ENCODE data around the gene HAUS7. TPM values are rescaled to one million over a fixed set of nuclear protein-coding genes. Genes with fewer than 3 reads are reported as not detected.

The HAUS7 gene
- 62.7 and 68.2 TPM in 2 replicates for total RNA-seq

- Mint-ChIP-seq H3K4me3 (peak within 1 kb of the TSS; percentile 85), H3K27me3 (ENCODE audit: insufficient read depth) (peaks cover 2% of the 10 kb centered on the region), H3K27ac (peak within 1 kb of the TSS; percentile 80), H3K4me1 (ENCODE audit: low read depth) (no peaks in the 10 kb centered on the region), H3K9me3 (no peaks in the 10 kb centered on the region), H3K36me3 (ENCODE audit: low read depth) (peaks cover 6% of the 10 kb centered on the region)
- intact Hi-C loops (cut with micrococcal nuclease), result loop anchor here (1.0 to 2.0 kb wide), 6 partner anchors 37 to 529 kb away; partner anchors contain the start of genes CCNQ, ZFP92 and ZNF275
- DNase-seq (ENCODE audit: low spot score), result peak; percentile 81
Observed at GRCh38 chrX:153470411-153471363, at the start of gene HAUS7. HAUS7 (minus strand) TSS chrX:153470576; CDS start chrX:153470557, 19 bp downstream.

- Mint-ChIP-seq H3K4me3 (no peak overlapping the region), H3K36me3 (ENCODE audit: low read depth) (no peaks in the 10 kb centered on the region), H3K27ac (no peak overlapping the region), H3K27me3 (ENCODE audit: insufficient read depth) (peaks cover 5% of the 10 kb centered on the region), H3K9me3 (no peaks in the 10 kb centered on the region), H3K4me1 (ENCODE audit: low read depth) (no peaks in the 10 kb centered on the region)
- intact Hi-C loops (cut with micrococcal nuclease), result no loop called here
- DNase-seq (ENCODE audit: low spot score), result no peak
Observed at GRCh38 chrX:153519569-153520286, 49.4 kb upstream of the HAUS7 start.

GRCh38 chrX:153517946-153518834 lies 47.8 kb upstream of the HAUS7 start:
- Mint-ChIP-seq H3K36me3 (ENCODE audit: low read depth) (no peaks in the 10 kb centered on the region), H3K4me1 (ENCODE audit: low read depth) (no peaks in the 10 kb centered on the region), H3K9me3 (no peaks in the 10 kb centered on the region), H3K4me3 (no peak overlapping the region), H3K27ac (no peak overlapping the region), H3K27me3 (ENCODE audit: insufficient read depth) (peaks cover 5% of the 10 kb centered on the region)
- intact Hi-C loops (cut with micrococcal nuclease), result loop anchor here (2.0 kb wide), 1 partner anchor 57 kb away; no protein-coding TSS in a partner anchor
- DNase-seq (ENCODE audit: low spot score), result no peak

- intact Hi-C loops (cut with micrococcal nuclease), result loop anchor here (2.0 kb wide), 1 partner anchor 57 kb away; no protein-coding TSS in a partner anchor
- Mint-ChIP-seq H3K27me3 (ENCODE audit: insufficient read depth) (peaks cover 5% of the 10 kb centered on the region), H3K27ac (no peak within 1 kb of the TSS), H3K36me3 (ENCODE audit: low read depth) (no peaks in the 10 kb centered on the region), H3K4me3 (no peak within 1 kb of the TSS), H3K9me3 (no peaks in the 10 kb centered on the region), H3K4me1 (ENCODE audit: low read depth) (no peaks in the 10 kb centered on the region)
- no peak for DNase-seq (ENCODE audit: low spot score)
Observed at GRCh38 chrX:153517423-153517822, 47.0 kb upstream of the HAUS7 start, which contains the start of gene ATP2B3. ATP2B3 (plus strand) TSS chrX:153517642; CDS start chrX:153536248, 18,606 bp downstream.

GRCh38 chrX:153516073-153516472 lies 45.7 kb upstream of the HAUS7 start:
- Mint-ChIP-seq H3K9me3 (no peaks in the 10 kb centered on the region), H3K36me3 (ENCODE audit: low read depth) (no peaks in the 10 kb centered on the region), H3K4me1 (ENCODE audit: low read depth) (no peaks in the 10 kb centered on the region), H3K27me3 (ENCODE audit: insufficient read depth) (peaks cover 4% of the 10 kb centered on the region), H3K4me3 (no peak overlapping the region), H3K27ac (no peak overlapping the region)
- intact Hi-C loops (cut with micrococcal nuclease), result loop anchor here (2.0 kb wide), 1 partner anchor 55 kb away; no protein-coding TSS in a partner anchor
- DNase-seq (ENCODE audit: low spot score), result no peak

GRCh38 chrX:153515435-153515834 lies 45.1 kb upstream of the HAUS7 start:
- Mint-ChIP-seq H3K4me3 (no peak overlapping the region), H3K27ac (no peak overlapping the region), H3K9me3 (no peaks in the 10 kb centered on the region), H3K27me3 (ENCODE audit: insufficient read depth) (peaks cover 4% of the 10 kb centered on the region), H3K36me3 (ENCODE audit: low read depth) (no peaks in the 10 kb centered on the region), H3K4me1 (ENCODE audit: low read depth) (no peaks in the 10 kb centered on the region)
- intact Hi-C loops (cut with micrococcal nuclease), result no loop called here
- no peak for DNase-seq (ENCODE audit: low spot score)

GRCh38 chrX:153514259-153514658 lies 43.9 kb upstream of the HAUS7 start:
- no peaks in the 10 kb centered on the region for H3K36me3 Mint-ChIP-seq (ENCODE audit: low read depth)
- no peaks in the 10 kb centered on the region for H3K4me1 Mint-ChIP-seq (ENCODE audit: low read depth)
- H3K27me3 Mint-ChIP-seq (ENCODE audit: insufficient read depth), result peaks cover 4% of the 10 kb centered on the region
- intact Hi-C loops (cut with micrococcal nuclease), result no loop called here
- no peaks in the 10 kb centered on the region for H3K9me3 Mint-ChIP-seq
- no peak overlapping the region for H3K27ac Mint-ChIP-seq
- no peak overlapping the region for H3K4me3 Mint-ChIP-seq
- DNase-seq (ENCODE audit: low spot score), result no peak

GRCh38 chrX:153513265-153513664 lies 42.9 kb upstream of the HAUS7 start:
- peaks cover 4% of the 10 kb centered on the region for H3K27me3 Mint-ChIP-seq (ENCODE audit: insufficient read depth)
- H3K9me3 Mint-ChIP-seq, result no peaks in the 10 kb centered on the region
- no peaks in the 10 kb centered on the region for H3K36me3 Mint-ChIP-seq (ENCODE audit: low read depth)
- no peak overlapping the region for H3K4me3 Mint-ChIP-seq
- intact Hi-C loops (cut with micrococcal nuclease), result no loop called here
- H3K27ac Mint-ChIP-seq, result no peak overlapping the region
- DNase-seq (ENCODE audit: low spot score), result no peak
- no peaks in the 10 kb centered on the region for H3K4me1 Mint-ChIP-seq (ENCODE audit: low read depth)

GRCh38 chrX:153512501-153512893 lies 42.1 kb upstream of the HAUS7 start:
- Mint-ChIP-seq H3K4me1 (ENCODE audit: low read depth) (no peaks in the 10 kb centered on the region), H3K27me3 (ENCODE audit: insufficient read depth) (peaks cover 4% of the 10 kb centered on the region), H3K9me3 (no peaks in the 10 kb centered on the region), H3K36me3 (ENCODE audit: low read depth) (no peaks in the 10 kb centered on the region), H3K4me3 (no peak overlapping the region), H3K27ac (no peak overlapping the region)
- DNase-seq (ENCODE audit: low spot score), result no peak
- intact Hi-C loops (cut with micrococcal nuclease), result no loop called here

- Mint-ChIP-seq H3K27ac (no peak overlapping the region), H3K27me3 (ENCODE audit: insufficient read depth) (peaks cover 4% of the 10 kb centered on the region), H3K9me3 (no peaks in the 10 kb centered on the region), H3K4me3 (no peak overlapping the region), H3K4me1 (ENCODE audit: low read depth) (no peaks in the 10 kb centered on the region), H3K36me3 (ENCODE audit: low read depth) (no peaks in the 10 kb centered on the region)
- DNase-seq (ENCODE audit: low spot score), result no peak
- intact Hi-C loops (cut with micrococcal nuclease), result no loop called here
Observed at GRCh38 chrX:153511784-153512500, 41.6 kb upstream of the HAUS7 start.

- Mint-ChIP-seq H3K27me3 (ENCODE audit: insufficient read depth) (no peaks in the 10 kb centered on the region), H3K27ac (no peak overlapping the region), H3K4me1 (ENCODE audit: low read depth) (no peaks in the 10 kb centered on the region), H3K9me3 (no peaks in the 10 kb centered on the region), H3K4me3 (no peak overlapping the region), H3K36me3 (ENCODE audit: low read depth) (no peaks in the 10 kb centered on the region)
- no peak for DNase-seq (ENCODE audit: low spot score)
- intact Hi-C loops (cut with micrococcal nuclease), result no loop called here
Observed at GRCh38 chrX:153510383-153510782, 40.0 kb upstream of the HAUS7 start.

GRCh38 chrX:153509592-153509991 lies 39.2 kb upstream of the HAUS7 start:
- DNase-seq (ENCODE audit: low spot score), result no peak
- no peaks in the 10 kb centered on the region for H3K36me3 Mint-ChIP-seq (ENCODE audit: low read depth)
- no peak overlapping the region for H3K27ac Mint-ChIP-seq
- no peak overlapping the region for H3K4me3 Mint-ChIP-seq
- no peaks in the 10 kb centered on the region for H3K9me3 Mint-ChIP-seq
- H3K4me1 Mint-ChIP-seq (ENCODE audit: low read depth), result no peaks in the 10 kb centered on the region
- intact Hi-C loops (cut with micrococcal nuclease), result loop anchor here (5.0 kb wide), 1 partner anchor 107 kb away; the partner anchor contains the start of gene PNMA6E
- no peaks in the 10 kb centered on the region for H3K27me3 Mint-ChIP-seq (ENCODE audit: insufficient read depth)

Data from activated T-helper 1 cell treated with anti-CD3 and anti-CD28 coated beads, Interleukin-12 subunit alpha, Interleukin-12 subunit beta, Interleukin-2, Interleukin-4 antibody, amounts not matched to agents 30 ng/mL and 10 ng/mL and 1 ng/mL, durations not matched to agents 14 hours and 24 hours and 36 hours (primary cell).